ENCODE measurements around the gene AVPR2. TPM values are rescaled to one million over a fixed set of nuclear protein-coding genes. Genes with fewer than 3 reads are reported as not detected.

AVPR2 gene
- total and polyA plus RNA-seq, 5 donors from 2014 or later, result not detected

GRCh38 chrX:153884136-153884535, 20.3 kb upstream of the AVPR2 start:
- Histone ChIP-seq H3K9me3 (ENCODE audit: control insufficient read depth in 2 of 2, low read length in 2 of 2) (no peaks in the 10 kb centered on the region), H3K4me1 (ENCODE audit: control insufficient read depth, insufficient read depth, low read length, poor library complexity, severe bottlenecking) (peaks cover 10% of the 10 kb centered on the region), H3K27me3 (ENCODE audit: control insufficient read depth, insufficient read depth, low read length) (peaks cover 8% of the 10 kb centered on the region), H3K4me3 (ENCODE audit: low read depth, low read length) (no peak overlapping the region), H3K36me3 (ENCODE audit: control insufficient read depth, insufficient read depth, low read length) (no peaks in the 10 kb centered on the region), H3K27ac (ENCODE audit: insufficient read depth, low read length, poor library complexity, severe bottlenecking) (no peak overlapping the region)
- Mint-ChIP-seq H3K27me3 (peaks cover 38% of the 10 kb centered on the region), H3K36me3 (no peaks in the 10 kb centered on the region), H3K9me3 (no peaks in the 10 kb centered on the region), H3K27ac (no peak overlapping the region), H3K4me1 (peaks cover 0 to 8% (median 0%) of the 10 kb centered on the region in 4 donors), H3K4me3 (peak overlapping the region in 3 of 4 donors; percentile 8 to 56 (median 43))
- no peak for ATAC-seq (ENCODE audit: low read depth in 2 of 2)
- DNase-seq, result no peak

GRCh38 chrX:153884590-153884989, 19.9 kb upstream of the AVPR2 start:
- H3K4me3 Mint-ChIP-seq, result peak overlapping the region in 1 of 4 donors; percentile 56
- peaks cover 36% of the 10 kb centered on the region for H3K27me3 Mint-ChIP-seq

GRCh38 chrX:153885208-153885787, 19.2 kb upstream of the AVPR2 start:
- H3K9me3 ChIP-seq (ENCODE audit: control insufficient read depth in 2 of 2, low read length in 2 of 2), result no peaks in the 10 kb centered on the region
- no peak overlapping the region for H3K4me3 ChIP-seq (ENCODE audit: low read depth, low read length)
- no peak overlapping the region for H3K27ac Mint-ChIP-seq
- H3K36me3 Mint-ChIP-seq, result no peaks in the 10 kb centered on the region
- H3K4me3 Mint-ChIP-seq, result peak overlapping the region in 2 of 4 donors; percentile 31 to 41
- no peak for DNase-seq
- peaks cover 9% of the 10 kb centered on the region for H3K4me1 ChIP-seq (ENCODE audit: control insufficient read depth, insufficient read depth, low read length, poor library complexity, severe bottlenecking)
- H3K27me3 ChIP-seq (ENCODE audit: control insufficient read depth, insufficient read depth, low read length), result peaks cover 8% of the 10 kb centered on the region
- peaks cover 36% of the 10 kb centered on the region for H3K27me3 Mint-ChIP-seq
- H3K36me3 ChIP-seq (ENCODE audit: control insufficient read depth, insufficient read depth, low read length), result no peaks in the 10 kb centered on the region
- ATAC-seq (ENCODE audit: low read depth in 2 of 2), result no peak
- no peaks in the 10 kb centered on the region for H3K9me3 Mint-ChIP-seq
- peaks cover 0 to 5% (median 0%) of the 10 kb centered on the region in 4 donors for H3K4me1 Mint-ChIP-seq
- H3K27ac ChIP-seq (ENCODE audit: insufficient read depth, low read length, poor library complexity, severe bottlenecking), result no peak overlapping the region

More at GRCh38 chrX:153884590-153884989, 19.9 kb upstream of the AVPR2 start:
- peaks cover 0 to 5% (median 0%) of the 10 kb centered on the region in 4 donors for H3K4me1 Mint-ChIP-seq
- H3K9me3 Mint-ChIP-seq, result no peaks in the 10 kb centered on the region
- Histone ChIP-seq H3K36me3 (ENCODE audit: control insufficient read depth, insufficient read depth, low read length) (no peaks in the 10 kb centered on the region), H3K4me1 (ENCODE audit: control insufficient read depth, insufficient read depth, low read length, poor library complexity, severe bottlenecking) (peaks cover 9% of the 10 kb centered on the region), H3K4me3 (ENCODE audit: low read depth, low read length) (no peak overlapping the region), H3K9me3 (ENCODE audit: control insufficient read depth in 2 of 2, low read length in 2 of 2) (no peaks in the 10 kb centered on the region), H3K27me3 (ENCODE audit: control insufficient read depth, insufficient read depth, low read length) (peaks cover 8% of the 10 kb centered on the region), H3K27ac (ENCODE audit: insufficient read depth, low read length, poor library complexity, severe bottlenecking) (no peak overlapping the region)
- H3K27ac Mint-ChIP-seq, result no peak overlapping the region
- DNase-seq, result no peak
- no peak for ATAC-seq (ENCODE audit: low read depth in 2 of 2)
- H3K36me3 Mint-ChIP-seq, result no peaks in the 10 kb centered on the region

- no peak within 1 kb of the TSS for H3K27ac Mint-ChIP-seq
- Histone ChIP-seq H3K27ac (ENCODE audit: insufficient read depth, low read length, poor library complexity, severe bottlenecking) (no peak within 1 kb of the TSS), H3K9me3 (ENCODE audit: control insufficient read depth in 2 of 2, low read length in 2 of 2) (no peaks in the 10 kb centered on the region), H3K4me3 (ENCODE audit: low read depth, low read length) (no peak within 1 kb of the TSS), H3K27me3 (ENCODE audit: control insufficient read depth, insufficient read depth, low read length) (peaks cover 8% of the 10 kb centered on the region), H3K36me3 (ENCODE audit: control insufficient read depth, insufficient read depth, low read length) (no peaks in the 10 kb centered on the region), H3K4me1 (ENCODE audit: control insufficient read depth, insufficient read depth, low read length, poor library complexity, severe bottlenecking) (peaks cover 9% of the 10 kb centered on the region)
- ATAC-seq (ENCODE audit: low read depth in 2 of 2), result peak in 1 of 2 donors; percentile 31
- H3K36me3 Mint-ChIP-seq, result no peaks in the 10 kb centered on the region
- peak within 1 kb of the TSS in 2 of 4 donors; percentile 31 to 41 for H3K4me3 Mint-ChIP-seq
- peaks cover 0 to 5% (median 0%) of the 10 kb centered on the region in 4 donors for H3K4me1 Mint-ChIP-seq
- no peak for DNase-seq
- peaks cover 28% of the 10 kb centered on the region for H3K27me3 Mint-ChIP-seq
- no peaks in the 10 kb centered on the region for H3K9me3 Mint-ChIP-seq
These were observed 18.2 kb upstream of the AVPR2 start, which contains the start of gene L1CAM for GRCh38 chrX:153885968-153886903. Gene L1CAM, minus strand, starts transcription at chrX:153886173. Its CDS starts 10,337 bp downstream, at chrX:153875836.

- Mint-ChIP-seq H3K27me3 (peaks cover 28% of the 10 kb centered on the region), H3K36me3 (no peaks in the 10 kb centered on the region), H3K4me3 (peak overlapping the region in 1 of 4 donors; percentile 19)
These were observed 17.6 kb upstream of the AVPR2 start for GRCh38 chrX:153886915-153887314.

GRCh38 chrX:153887385-153887784, 17.1 kb upstream of the AVPR2 start:
- Mint-ChIP-seq H3K4me3 (peak overlapping the region in 1 of 4 donors; percentile 64), H3K36me3 (no peaks in the 10 kb centered on the region), H3K9me3 (no peaks in the 10 kb centered on the region), H3K27me3 (peaks cover 28% of the 10 kb centered on the region), H3K27ac (no peak overlapping the region), H3K4me1 (peaks cover 0 to 5% (median 0%) of the 10 kb centered on the region in 4 donors)
- DNase-seq, result no peak
- no peaks in the 10 kb centered on the region for H3K36me3 ChIP-seq (ENCODE audit: control insufficient read depth, insufficient read depth, low read length)
- H3K4me3 ChIP-seq (ENCODE audit: low read depth, low read length), result no peak overlapping the region
- H3K4me1 ChIP-seq (ENCODE audit: control insufficient read depth, insufficient read depth, low read length, poor library complexity, severe bottlenecking), result peaks cover 9% of the 10 kb centered on the region
- H3K27ac ChIP-seq (ENCODE audit: insufficient read depth, low read length, poor library complexity, severe bottlenecking), result no peak overlapping the region
- H3K9me3 ChIP-seq (ENCODE audit: control insufficient read depth in 2 of 2, low read length in 2 of 2), result no peaks in the 10 kb centered on the region
- peaks cover 8% of the 10 kb centered on the region for H3K27me3 ChIP-seq (ENCODE audit: control insufficient read depth, insufficient read depth, low read length)
- no peak for ATAC-seq (ENCODE audit: low read depth in 2 of 2)

More at GRCh38 chrX:153886915-153887314, 17.6 kb upstream of the AVPR2 start:
- H3K4me1 ChIP-seq (ENCODE audit: control insufficient read depth, insufficient read depth, low read length, poor library complexity, severe bottlenecking), result peaks cover 9% of the 10 kb centered on the region
- no peak for ATAC-seq (ENCODE audit: low read depth in 2 of 2)
- no peak overlapping the region for H3K4me3 ChIP-seq (ENCODE audit: low read depth, low read length)
- no peaks in the 10 kb centered on the region for H3K9me3 Mint-ChIP-seq
- H3K27ac ChIP-seq (ENCODE audit: insufficient read depth, low read length, poor library complexity, severe bottlenecking), result no peak overlapping the region
- H3K4me1 Mint-ChIP-seq, result peaks cover 0 to 5% (median 0%) of the 10 kb centered on the region in 4 donors
- no peaks in the 10 kb centered on the region for H3K36me3 ChIP-seq (ENCODE audit: control insufficient read depth, insufficient read depth, low read length)
- H3K9me3 ChIP-seq (ENCODE audit: control insufficient read depth in 2 of 2, low read length in 2 of 2), result no peaks in the 10 kb centered on the region
- no peak overlapping the region for H3K27ac Mint-ChIP-seq
- H3K27me3 ChIP-seq (ENCODE audit: control insufficient read depth, insufficient read depth, low read length), result peaks cover 8% of the 10 kb centered on the region
- no peak for DNase-seq

- Mint-ChIP-seq H3K36me3 (no peaks in the 10 kb centered on the region), H3K9me3 (no peaks in the 10 kb centered on the region), H3K27me3 (peaks cover 33% of the 10 kb centered on the region), H3K27ac (no peak overlapping the region), H3K4me1 (peaks cover 0 to 5% (median 0%) of the 10 kb centered on the region in 4 donors), H3K4me3 (peak overlapping the region in 1 of 4 donors; percentile 72)
- Histone ChIP-seq H3K4me1 (ENCODE audit: control insufficient read depth, insufficient read depth, low read length, poor library complexity, severe bottlenecking) (peaks cover 9% of the 10 kb centered on the region), H3K9me3 (ENCODE audit: control insufficient read depth in 2 of 2, low read length in 2 of 2) (no peaks in the 10 kb centered on the region), H3K27ac (ENCODE audit: insufficient read depth, low read length, poor library complexity, severe bottlenecking) (no peak overlapping the region), H3K27me3 (ENCODE audit: control insufficient read depth, insufficient read depth, low read length) (peaks cover 8% of the 10 kb centered on the region), H3K36me3 (ENCODE audit: control insufficient read depth, insufficient read depth, low read length) (no peaks in the 10 kb centered on the region), H3K4me3 (ENCODE audit: low read depth, low read length) (no peak overlapping the region)
- no peak for ATAC-seq (ENCODE audit: low read depth in 2 of 2)
- no peak for DNase-seq
These were observed 16.1 kb upstream of the AVPR2 start for GRCh38 chrX:153888344-153888743.

Data from CD4-positive, CD25-positive, alpha-beta regulatory T cell (primary cell).